GM12878 (cell line): Measurements from ENCODE around the gene MCCD1. TPM values are rescaled to one million over a fixed set of nuclear protein-coding genes. Genes with fewer than 3 reads are reported as not detected.

Experiments
- ATAC-seq: fragments of 200-7000 bp; cut with Tn5 transposase; 3 replicates; pipeline ENCODE4 v1.9.1; 2020; ENCODE audit warnings: mild to moderate bottlenecking, moderate library complexity
- BruUV-seq: library from RNA; stranded (reverse); fragments of 400-500 nt; replicated peaks from 2 replicates; lab custom pipeline; 2021; lab: Mats Ljungman, UMichigan
- CTCF ChIA-PET: fragments of 300-600 bp; sonication (Branson Sonifier 250); formaldehyde crosslinking; extraction: SDS; loops from one replicate; lab custom pipeline; 2021; ENCODE audit warnings: inconsistent platforms; lab: Yijun Ruan, JAX
- POLR2A ChIA-PET: fragments of 350-600 bp; formaldehyde crosslinking; extraction: SDS; loops from one replicate; lab custom pipeline; 2021; ENCODE audit warnings: inconsistent platforms; lab: Charles Lee
- RAD21 ChIA-PET: fragments of 300-600 bp; sonication (Branson Sonifier 250); formaldehyde crosslinking; loops from one replicate; lab custom pipeline; 2023; ENCODE audit warnings: antibody characterized with exemption; ENCODE audit not compliant: unreplicated experiment; lab: Charles Lee
- SMC1A ChIA-PET: fragments of 300-600 bp; sonication (Branson Sonifier 250); formaldehyde crosslinking; loops from one replicate; lab custom pipeline; 2023; ENCODE audit not compliant: unreplicated experiment, uncharacterized antibody; lab: Charles Lee
- DNase-seq: peaks from one replicate; pipeline ENCODE4 v3.0.0-alpha.2; 2011; ENCODE audit warnings: low read depth, low spot score
- FAIRE-seq: peaks from 3 replicates; lab custom pipeline; 2011; peaks lifted over from hg19 to GRCh38; lab: Jason Lieb, UNC
- H2AFZ ChIP-seq: 2 replicates; pipeline ENCODE4 v1.6.0; 2011; ENCODE audit warnings: low read depth, low read length, control low read depth; ENCODE audit not compliant: control insufficient read depth
- H3K27ac ChIP-seq: 2 replicates; pipeline ENCODE4 v1.5.1; 2011; ENCODE audit warnings: control low read depth; ENCODE audit not compliant: control insufficient read depth, insufficient read depth
- H3K27me3 ChIP-seq, 2 experiments: replicated peaks in 1 of 2; 2 replicates each; pipeline versions ENCODE4 v1.6.0 to v1.6.1; 2011; ENCODE audit warnings: low read length in 1 of 2; ENCODE audit not compliant: control insufficient read depth in 2 of 2, insufficient read depth in 2 of 2
- H3K36me3 ChIP-seq, 2 experiments: 2 replicates each; pipeline ENCODE4 v1.5.1; 2011; ENCODE audit warnings: low read length in 1 of 2; ENCODE audit not compliant: control insufficient read depth in 2 of 2, insufficient read depth in 2 of 2
- H3K4me1 ChIP-seq: 2 replicates; pipeline ENCODE4 v1.6.1; 2011; ENCODE audit warnings: mild to moderate bottlenecking, low read length, moderate library complexity, mixed read lengths; ENCODE audit not compliant: control insufficient read depth, insufficient read depth
- H3K4me2 ChIP-seq: 2 replicates; pipeline ENCODE4 v1.6.0; 2011; ENCODE audit warnings: control low read depth; ENCODE audit not compliant: control insufficient read depth, insufficient read depth
- H3K4me3 ChIP-seq: fragments of 200-600 bp; sonication (generic); 2 replicates; pipeline ENCODE4 v1.5.1; 2016
- H3K79me2 ChIP-seq: 2 replicates; pipeline ENCODE4 v1.6.0; 2011; ENCODE audit warnings: low read length; ENCODE audit not compliant: control insufficient read depth, insufficient read depth
- H3K9ac ChIP-seq: 2 replicates; pipeline ENCODE4 v1.8.0; 2011; ENCODE audit warnings: low read length, control low read depth, mixed read lengths; ENCODE audit not compliant: control insufficient read depth, insufficient read depth
- H3K9me3 ChIP-seq: replicated peaks from 3 replicates; pipeline ENCODE4 v1.5.1; 2011; ENCODE audit warnings: mild to moderate bottlenecking, low read length; ENCODE audit not compliant: control insufficient read depth, insufficient read depth
- H4K20me1 ChIP-seq: 2 replicates; pipeline ENCODE4 v1.6.0; 2011; ENCODE audit not compliant: control insufficient read depth, insufficient read depth
- CHD4 ChIP-seq: fragments of 200-600 bp; sonication (generic); IDR thresholded peaks from 2 replicates; pipeline ENCODE4 v1.6.1; 2016; ENCODE audit warnings: mild to moderate bottlenecking
- KLF5 ChIP-seq: fragments of 450-650 bp; IDR thresholded peaks from 2 replicates; pipeline ENCODE4 v1.6.1; 2014; ENCODE audit warnings: mild to moderate bottlenecking; ENCODE audit not compliant: partially characterized antibody
- NFIC ChIP-seq: IDR thresholded peaks from 2 replicates; pipeline ENCODE4 v1.6.1; 2012; ENCODE audit warnings: low read depth, mild to moderate bottlenecking, inconsistent platforms, low read length, moderate library complexity
- POU2F2 ChIP-seq: IDR thresholded peaks from 3 replicates; pipeline ENCODE4 v1.6.1; 2011; ENCODE audit warnings: low read depth, mild to moderate bottlenecking, low read length, borderline replicate concordance
- RAD21 ChIP-seq: IDR thresholded peaks from 2 replicates; pipeline ENCODE4 v1.6.1; 2011; ENCODE audit warnings: mild to moderate bottlenecking, low read depth, low read length, moderate library complexity; ENCODE audit not compliant: insufficient read depth
- RELB ChIP-seq: fragments of 450-650 bp; IDR thresholded peaks from 2 replicates; pipeline ENCODE4 v1.6.1; 2017; ENCODE audit warnings: low read depth, mild to moderate bottlenecking, moderate library complexity
- SP1 ChIP-seq: IDR thresholded peaks from one replicate; pipeline ENCODE4 v1.6.1; 2011; ENCODE audit warnings: low read depth, low read length
- SREBF1 ChIP-seq: IDR thresholded peaks from 2 replicates; pipeline ENCODE4 v1.6.1; 2012; ENCODE audit warnings: mild to moderate bottlenecking, low read length
- STAT1 ChIP-seq: fragments of 450-650 bp; conservative IDR thresholded peaks from 2 replicates; pipeline ENCODE4 v1.6.1; 2014; ENCODE audit warnings: antibody characterized with exemption, mild to moderate bottlenecking
- ZNF217 ChIP-seq: fragments of 450-650 bp; IDR thresholded peaks from 2 replicates; pipeline ENCODE4 v1.6.1; 2017; ENCODE audit warnings: antibody characterized with exemption, mild to moderate bottlenecking
- ZNF687 ChIP-seq: fragments of 450-650 bp; IDR thresholded peaks from 2 replicates; pipeline ENCODE4 v1.6.1; 2017; ENCODE audit warnings: mild to moderate bottlenecking, moderate library complexity
- WGBS: methylation state at CpG from one replicate; pipeline ENCODE4 v1.1.6; 2016; ENCODE audit warnings: low lambda C conversion rate; ENCODE audit not compliant: insufficient replicate concordance, insufficient coverage; ENCODE audit errors: missing lambda C conversion rate; 5-methylcytosine and 5-hydroxymethylcytosine counted together
- in situ Hi-C: fragments of 300-500 bp; cut with MboI; formaldehyde crosslinking; loops from 9 replicates; pipeline ENCODE4 v1.14.3; 2018; ENCODE audit warnings: mixed read lengths
- intact Hi-C: fragments of 100-400 bp; cut with micrococcal nuclease; formaldehyde crosslinking; loops from one replicate; pipeline ENCODE4 v1.14.2; 2022; ENCODE audit not compliant: unreplicated experiment
- polyA plus RNA-seq, 11 experiments: library from polyadenylated mRNA; depleted of rRNA in 4 of 11; unstranded in 6 of 11; stranded (reverse) in 5 of 11; fragments of >200 nt; fragmentation: Nextera tagmentation in 4 of 11; fragmentation: Illumina TruSeq in 1 of 11; extraction: Ambion mirVana in 4 of 11; extraction: Trizol in 1 of 11; gene quantifications; 1 replicate in 1 of 11; 2 replicates in 10 of 11; pipeline versions ENCODE4 v1.2.1 to v1.2.3, GENCODE V29; 2011 to 2016; ENCODE audit warnings: inconsistent platforms in 2 of 11, missing spikeins in 2 of 11, low read depth in 1 of 11
- total RNA-seq, 4 experiments: library from RNA; depleted of rRNA in 3 of 4; stranded (reverse); fragments of >200 nt in 3 of 4; fragmentation: Illumina TruSeq in 1 of 4; extraction: Trizol in 1 of 4; gene quantifications; 2 replicates each; pipeline versions ENCODE4 v1.2.1 to v1.2.3, GENCODE V29; 2013 to 2021

The MCCD1 gene
- total and polyA plus RNA-seq, 10 of the 15 experiments (the other 5 are each of a cell fraction or from before 2014, with no cell fraction given) = not detected

GRCh38 chr6:31534011-31534410 lies 5.2 kb downstream of the MCCD1 start:
- peaks cover 45% of the 10 kb centered on the region for H3K79me2 ChIP-seq

More at GRCh38 chr6:31534011-31534410, 5.2 kb downstream of the MCCD1 start:
- H3K9ac ChIP-seq = no peak overlapping the region
- peak overlapping the region; percentile 13; the same call in 1 of the 2 replicates for H3K4me2 ChIP-seq
- H3K36me3 ChIP-seq = peaks cover 42 to 53% of the 10 kb centered on the region in 2 experiments
- RAD21 ChIA-PET = no interaction called here
- POLR2A ChIA-PET = interaction anchor here (0.6 kb wide), 1 partner anchor 120 kb away, joined by 5 read pairs; no protein-coding TSS in a partner anchor
- H3K4me1 ChIP-seq = no peaks in the 10 kb centered on the region
- in situ Hi-C loops = no loop called here
- no TSS peak for BruUV-seq
- CTCF ChIA-PET = interaction anchor here (0.6 kb wide), 1 partner anchor 10 kb away, joined by 4 read pairs; no protein-coding TSS in a partner anchor
- 92% methylated on average over 6 of the region's 6 CpGs for WGBS
- no peak for FAIRE-seq
- H3K27ac ChIP-seq = no peak overlapping the region
- H3K27me3 ChIP-seq = no peaks in the 10 kb centered on the region
- no peak overlapping the region for H2AFZ ChIP-seq
- no peak overlapping the region for H3K4me3 ChIP-seq
- TF ChIP-seq ZNF687 (no peak), SP1 (no peak), STAT1 (no peak), NFIC (no peak), ZNF217 (no peak), SREBF1 (no peak), RAD21 (no peak), POU2F2 (no peak; the same call in 2 of the 3 replicates), RELB (no peak), CHD4 (no peak), KLF5 (no peak)
- TF ChIP-seq, all 136 proteins: peak for 0
- DNase-seq = no peak
- Histone ChIP-seq H4K20me1 (peaks cover 3% of the 10 kb centered on the region), H3K9me3 (no peaks in the 10 kb centered on the region)
- intact Hi-C loops = no loop called here
- SMC1A ChIA-PET = no interaction called here
- ATAC-seq = no peak
